Caco-2 (cell line): ENCODE data around the gene COL4A2. TPM values are rescaled to one million over a fixed set of nuclear protein-coding genes. Genes with fewer than 3 reads are reported as not detected.

Source experiments
- BruUV-seq: library from RNA; stranded (reverse); fragments of 400-500 nt; replicated peaks from 2 replicates; lab custom pipeline; 2021; lab: Mats Ljungman, UMichigan
- CTCF ChIA-PET: fragments of 300-600 bp; sonication (Branson Sonifier 250); formaldehyde crosslinking; loops from one replicate; lab custom pipeline; 2022; ENCODE audit warnings: antibody characterized with exemption; lab: Charles Lee
- POLR2A ChIA-PET: fragments of 300-600 bp; sonication (Branson Sonifier 250); formaldehyde crosslinking; loops from one replicate; lab custom pipeline; 2022; ENCODE audit warnings: antibody characterized with exemption; lab: Charles Lee
- DNase-seq, 2 experiments: peaks; one replicate each; pipeline versions ENCODE4 v3.0.0 to v3.0.0-alpha.2; 2020 to 2022
- H3K27me3 ChIP-seq: replicated peaks from 2 replicates; pipeline ENCODE4 v1.6.0; 2011; ENCODE audit warnings: low read length; ENCODE audit not compliant: control insufficient read depth, insufficient read depth
- H3K36me3 ChIP-seq: 2 replicates; pipeline ENCODE4 v1.5.1; 2011; ENCODE audit warnings: low read length; ENCODE audit not compliant: control insufficient read depth, insufficient read depth
- H3K4me1 ChIP-seq: fragments of 250-450 bp; sonication (Bioruptor Pico); 2 replicates; pipeline ENCODE4 v1.5.1; 2020; ENCODE audit warnings: mild to moderate bottlenecking
- H3K4me3 ChIP-seq: 2 replicates; pipeline ENCODE4 v1.5.1; 2011; ENCODE audit warnings: low read depth, mild to moderate bottlenecking, control low read depth, low read length
- H3K9me3 ChIP-seq: fragments of 250-450 bp; sonication (Bioruptor Pico); 2 replicates; pipeline ENCODE4 v1.5.1; 2020; ENCODE audit warnings: mild to moderate bottlenecking, moderate library complexity
- H3K27ac Mint-ChIP-seq: one replicate; pipeline ENCODE4 v1.8.0; 2022; ENCODE audit warnings: mixed read lengths; ENCODE audit not compliant: unreplicated experiment
- H3K27me3 Mint-ChIP-seq: one replicate; pipeline ENCODE4 v1.8.0; 2022; ENCODE audit warnings: mixed read lengths; ENCODE audit not compliant: insufficient read depth, unreplicated experiment
- H3K36me3 Mint-ChIP-seq: one replicate; pipeline ENCODE4 v1.8.0; 2022; ENCODE audit warnings: mild to moderate bottlenecking, mixed read lengths; ENCODE audit not compliant: insufficient read depth, unreplicated experiment
- H3K4me1 Mint-ChIP-seq: one replicate; pipeline ENCODE4 v1.8.0; 2022; ENCODE audit warnings: low read depth, mixed read lengths; ENCODE audit not compliant: unreplicated experiment
- H3K4me3 Mint-ChIP-seq: one replicate; pipeline ENCODE4 v1.8.0; 2022; ENCODE audit warnings: mild to moderate bottlenecking, moderate library complexity, mixed read lengths; ENCODE audit not compliant: unreplicated experiment
- H3K9me3 Mint-ChIP-seq: one replicate; pipeline ENCODE4 v1.8.0; 2022; ENCODE audit warnings: mixed read lengths; ENCODE audit not compliant: unreplicated experiment
- CTCF ChIP-seq, 2 experiments: fragments of 200-600 bp in 1 of 2; IDR thresholded peaks; 1 replicate in 1 of 2; 2 replicates in 1 of 2; pipeline versions ENCODE4 v1.5.1 to v1.8.0; 2011 to 2022; ENCODE audit warnings: antibody characterized with exemption in 1 of 2, control low read depth in 1 of 2, inconsistent platforms in 1 of 2, low read depth in 1 of 2, low read length in 1 of 2, mild to moderate bottlenecking in 1 of 2, moderate library complexity in 1 of 2; ENCODE audit not compliant: insufficient read depth in 1 of 2, severe bottlenecking in 1 of 2, unreplicated experiment in 1 of 2
- intact Hi-C: fragments of 100-400 bp; cut with micrococcal nuclease; formaldehyde crosslinking; loops from one replicate; pipeline ENCODE4 v1.10.0; 2022; ENCODE audit not compliant: unreplicated experiment
- total RNA-seq: library from RNA; stranded (reverse); gene quantifications from 2 replicates; pipeline ENCODE4 v1.2.3, GENCODE V29; 2022

The COL4A2 gene
- total RNA-seq, 1 experiment from 2014 or later, result 19.2 TPM

DNA sequence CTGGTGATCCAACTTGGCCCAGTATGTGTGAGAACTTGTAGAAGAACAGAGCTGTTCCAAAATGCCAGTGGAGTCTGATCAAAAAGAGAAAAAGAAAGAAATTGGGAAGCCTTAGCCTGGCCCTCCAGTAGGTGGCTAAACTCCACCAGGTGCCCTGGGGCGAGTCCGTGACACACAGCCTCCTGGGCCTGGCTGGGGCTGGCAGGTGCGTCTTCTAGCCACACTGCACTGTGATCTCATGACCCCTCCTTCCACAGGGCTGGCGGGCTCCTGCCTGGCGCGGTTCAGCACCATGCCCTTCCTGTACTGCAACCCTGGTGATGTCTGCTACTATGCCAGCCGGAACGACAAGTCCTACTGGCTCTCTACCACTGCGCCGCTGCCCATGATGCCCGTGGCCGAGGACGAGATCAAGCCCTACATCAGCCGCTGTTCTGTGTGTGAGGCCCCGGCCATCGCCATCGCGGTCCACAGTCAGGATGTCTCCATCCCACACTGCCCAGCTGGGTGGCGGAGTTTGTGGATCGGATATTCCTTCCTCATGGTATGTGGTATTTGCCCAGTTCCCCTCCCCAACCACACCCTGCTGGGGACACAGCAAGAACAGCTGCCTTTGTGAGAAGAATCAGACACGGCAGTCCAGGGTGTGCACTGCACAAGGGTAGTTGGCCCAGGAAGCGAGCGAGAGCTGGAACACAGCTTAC, 200.7 kb downstream of the COL4A2 start:
- no peaks in the 10 kb centered on the region for H3K27me3 ChIP-seq
- H3K4me1 ChIP-seq, result peaks cover 53% of the 10 kb centered on the region
- Mint-ChIP-seq H3K4me1 (peaks cover 43% of the 10 kb centered on the region), H3K9me3 (peaks cover 10% of the 10 kb centered on the region), H3K4me3 (peak overlapping the region; percentile 64), H3K36me3 (peaks cover 42% of the 10 kb centered on the region), H3K27me3 (no peaks in the 10 kb centered on the region), H3K27ac (peak overlapping the region; percentile 97)
- CTCF ChIA-PET, result interaction anchor here (1.1 to 1.9 kb wide), 6 partner anchors 10 to 52 kb away, joined by 3 to 8 read pairs (median 4); no protein-coding TSS in a partner anchor
- POLR2A ChIA-PET, result interaction anchor here (0.6 to 1.2 kb wide), 6 partner anchors 19 to 207 kb away, joined by 3 to 5 read pairs (median 4); partner anchors contain the start of gene RAB20
- peak; percentile 67 to 79 for DNase-seq
- TF ChIP-seq CTCF (IDR thresholded peaks at IDR 0.05; ENCODE audit: insufficient read depth in 1 of 2, low read depth in 1 of 2, low read length in 1 of 2, severe bottlenecking in 1 of 2, unreplicated experiment in 1 of 2), result peak; percentile 16 to 19
- no peak overlapping the region for H3K4me3 ChIP-seq
- no peaks in the 10 kb centered on the region; the same call in 1 of the 2 replicates for H3K36me3 ChIP-seq
- TSS peak; percentile 71 for BruUV-seq
- H3K9me3 ChIP-seq, result peaks cover 10% of the 10 kb centered on the region; the same call in 1 of the 2 replicates
- intact Hi-C loops, result loop anchor here (1.0 to 2.0 kb wide), 6 partner anchors 19 to 285 kb away; partner anchors contain the start of gene RAB20

- intact Hi-C loops, result no loop called here
- Histone ChIP-seq H3K27me3 (no peaks in the 10 kb centered on the region), H3K36me3 (no peaks in the 10 kb centered on the region; the same call in 1 of the 2 replicates), H3K9me3 (peaks cover 2% of the 10 kb centered on the region; the same call in 1 of the 2 replicates), H3K4me1 (peaks cover 53% of the 10 kb centered on the region), H3K4me3 (no peak overlapping the region)
- Mint-ChIP-seq H3K27ac (peak overlapping the region; percentile 69), H3K27me3 (no peaks in the 10 kb centered on the region), H3K36me3 (peaks cover 33% of the 10 kb centered on the region), H3K4me3 (no peak overlapping the region), H3K4me1 (peaks cover 43% of the 10 kb centered on the region), H3K9me3 (peaks cover 10% of the 10 kb centered on the region)
- BruUV-seq, result no TSS peak
- DNase-seq, result no peak
- ChIA-PET CTCF (interaction anchor here (1.0 kb wide), 1 partner anchor 54 kb away, joined by 3 read pairs; no protein-coding TSS in a partner anchor), POLR2A (no interaction called here)
- TF ChIP-seq CTCF (IDR thresholded peaks at IDR 0.05; ENCODE audit: insufficient read depth in 1 of 2, low read depth in 1 of 2, low read length in 1 of 2, severe bottlenecking in 1 of 2, unreplicated experiment in 1 of 2), result no peak
These were observed 202.4 kb downstream of the COL4A2 start for GRCh38 chr13:110509478-110509926.

GRCh38 chr13:110509971-110510786, 203.1 kb downstream of the COL4A2 start:
- Mint-ChIP-seq H3K4me1 (peaks cover 43% of the 10 kb centered on the region), H3K36me3 (peaks cover 33% of the 10 kb centered on the region), H3K4me3 (no peak overlapping the region), H3K27ac (peak overlapping the region; percentile 69), H3K9me3 (peaks cover 10% of the 10 kb centered on the region), H3K27me3 (no peaks in the 10 kb centered on the region)
- Histone ChIP-seq H3K36me3 (no peaks in the 10 kb centered on the region; the same call in 1 of the 2 replicates), H3K27me3 (no peaks in the 10 kb centered on the region), H3K4me3 (no peak overlapping the region), H3K4me1 (peaks cover 53% of the 10 kb centered on the region), H3K9me3 (no peaks in the 10 kb centered on the region)
- ChIA-PET CTCF (interaction anchor here (1.5 kb wide), 1 partner anchor 54 kb away, joined by 10 read pairs; no protein-coding TSS in a partner anchor), POLR2A (interaction anchor here (2.0 kb wide), 1 partner anchor 51 kb away, joined by 8 read pairs; the partner anchor contains the start of gene RAB20)
- TF ChIP-seq CTCF (IDR thresholded peaks at IDR 0.05; ENCODE audit: insufficient read depth in 1 of 2, low read depth in 1 of 2, low read length in 1 of 2, severe bottlenecking in 1 of 2, unreplicated experiment in 1 of 2), result no peak
- no TSS peak for BruUV-seq
- DNase-seq, result peak in 1 of 2 experiments; percentile 37
- intact Hi-C loops, result no loop called here
